GM19043 (cell line): Measurements from ENCODE around the gene KDF1.
"Not testable (repeated sequence)": the region's sequence is repeated elsewhere in the genome, so short reads cannot be mapped to it uniquely, and the experiment has no call there.

Source experiments
- ATAC-seq: cut with Tn5 transposase; IDR thresholded peaks from one replicate; pipeline ENCODE4 v1.9.1; 2021; ENCODE audit warnings: low read depth; ENCODE audit not compliant: unreplicated experiment

Gene KDF1

DNA sequence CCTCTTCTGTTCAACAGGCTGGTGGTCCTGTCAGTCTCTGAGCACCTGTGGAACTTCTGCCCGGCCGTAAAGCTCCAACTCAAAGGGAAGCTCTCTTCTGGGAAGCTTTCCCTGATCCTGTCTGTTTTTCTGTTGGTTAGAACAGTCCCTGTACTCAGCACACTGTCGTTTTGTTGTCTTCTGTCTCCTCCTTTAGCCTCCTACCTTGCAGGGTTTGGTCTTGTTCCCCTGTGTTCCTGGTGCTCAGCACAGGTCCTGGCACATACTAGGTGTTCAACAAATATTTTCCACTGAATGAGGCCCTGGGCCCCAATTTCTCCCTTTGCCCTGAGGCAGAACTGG is 328 bp upstream of the KDF1 start:
- no peak for ATAC-seq

DNA sequence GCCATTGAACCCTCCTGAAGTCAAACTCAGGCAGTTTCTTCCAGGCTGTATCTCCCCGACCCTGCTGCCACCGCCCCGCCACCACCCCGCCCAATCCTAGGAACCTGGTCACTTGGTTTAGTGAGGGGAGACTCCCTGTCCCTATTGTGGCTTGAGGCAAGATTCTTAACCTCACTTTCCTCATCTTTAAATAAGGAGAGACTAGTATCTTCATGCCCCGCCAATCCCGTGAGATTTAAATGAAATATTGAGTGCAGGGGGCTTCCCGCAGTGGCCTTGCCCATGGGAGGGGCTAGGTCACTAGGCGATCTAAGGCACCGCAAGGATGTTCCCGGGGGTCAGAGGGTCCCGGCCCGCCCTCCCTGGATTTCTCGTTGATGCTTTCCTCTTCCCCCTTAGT is 998 bp downstream of the KDF1 start:
- ATAC-seq: no peak

DNA sequence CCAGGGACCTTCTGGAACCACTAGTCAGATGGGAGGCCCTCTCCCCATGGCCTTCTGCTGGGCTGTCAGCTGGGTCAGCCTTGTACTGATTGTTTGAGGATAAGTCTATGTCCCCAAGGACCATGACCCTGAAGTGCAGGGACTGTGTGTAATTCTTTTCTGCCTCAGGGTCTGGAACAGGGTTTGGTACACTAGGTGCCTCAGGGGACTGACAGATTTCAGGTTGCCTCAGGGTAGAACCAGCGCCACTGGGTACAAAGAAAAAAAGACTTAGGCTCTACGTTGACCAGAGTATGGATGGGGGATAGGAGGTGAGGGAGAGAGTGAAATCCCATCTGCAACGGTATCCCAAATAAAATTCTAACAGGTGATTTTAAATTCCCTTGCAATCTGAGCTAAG is 3.0 kb downstream of the KDF1 start:
- ATAC-seq: no peak

DNA sequence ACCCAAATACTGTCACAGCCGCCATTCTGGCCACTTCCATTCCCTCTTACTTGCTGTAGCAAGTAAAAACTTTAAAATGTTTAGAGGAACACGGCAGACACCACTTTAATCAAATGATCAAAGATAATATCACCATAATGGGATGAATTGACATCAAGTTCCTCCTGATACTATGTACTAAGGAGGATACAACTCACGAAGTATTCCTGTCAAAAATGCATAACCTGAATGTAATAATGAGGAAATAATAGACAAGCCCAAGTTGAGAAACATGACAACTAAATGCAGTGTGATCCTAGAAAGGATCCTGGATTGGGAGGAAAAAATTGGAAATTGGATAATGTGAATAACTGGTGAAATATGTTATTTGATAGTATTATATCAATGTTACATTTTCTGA is 3.9 kb downstream of the KDF1 start:
- no peak for ATAC-seq

DNA sequence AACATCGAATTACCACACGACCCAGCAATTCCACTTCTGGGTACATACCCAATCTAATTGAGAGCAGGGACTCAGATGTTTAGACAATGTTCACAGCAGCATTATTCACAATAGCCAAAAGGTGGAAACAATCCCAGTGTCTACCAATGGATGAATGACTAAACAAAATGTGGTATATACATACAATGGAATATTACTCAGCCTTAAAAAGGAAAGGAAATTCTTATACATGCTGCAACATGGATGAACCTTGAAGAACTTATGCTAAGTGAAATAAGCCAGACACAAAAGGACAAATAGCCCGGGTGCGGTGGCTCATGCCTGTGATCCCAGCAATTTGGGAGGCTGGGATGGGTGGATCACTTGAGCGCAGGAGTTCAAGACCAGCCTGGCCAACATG is 6.9 kb downstream of the KDF1 start:
- ATAC-seq: no peak

DNA sequence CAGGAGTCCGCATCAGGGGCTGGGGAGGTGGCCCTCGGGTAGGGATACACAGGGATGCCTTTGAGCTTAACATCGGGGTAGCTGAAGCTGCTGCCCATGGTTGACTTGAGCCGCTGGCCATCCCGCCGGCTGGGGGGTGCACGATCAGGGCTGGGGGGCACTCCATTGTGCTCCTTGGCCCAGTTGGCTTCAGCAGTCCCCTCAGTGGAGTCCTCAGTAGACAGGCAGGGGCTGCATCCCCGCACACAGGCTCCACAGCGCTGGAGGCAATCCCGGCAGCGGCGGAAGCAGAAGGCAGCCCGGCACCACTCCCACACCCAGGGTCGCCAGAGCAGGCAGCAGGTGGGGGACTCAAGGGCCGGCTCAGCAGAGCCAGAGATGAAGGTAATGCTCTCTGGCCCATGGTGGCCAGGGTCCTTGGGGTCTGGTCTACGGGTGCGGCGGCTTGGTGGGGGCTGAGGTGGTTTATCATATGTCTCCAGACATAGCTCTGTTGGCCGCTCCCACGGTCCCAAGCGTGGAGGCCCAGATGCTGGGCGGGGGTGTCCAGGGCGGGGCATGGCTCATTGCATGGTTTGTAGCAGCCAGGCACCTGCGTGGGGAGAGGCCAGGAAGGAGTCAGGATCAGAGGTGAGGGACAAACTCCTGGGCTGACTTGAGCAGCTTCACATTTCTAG is 8.3 kb downstream of the KDF1 start:
- no peak for ATAC-seq

DNA sequence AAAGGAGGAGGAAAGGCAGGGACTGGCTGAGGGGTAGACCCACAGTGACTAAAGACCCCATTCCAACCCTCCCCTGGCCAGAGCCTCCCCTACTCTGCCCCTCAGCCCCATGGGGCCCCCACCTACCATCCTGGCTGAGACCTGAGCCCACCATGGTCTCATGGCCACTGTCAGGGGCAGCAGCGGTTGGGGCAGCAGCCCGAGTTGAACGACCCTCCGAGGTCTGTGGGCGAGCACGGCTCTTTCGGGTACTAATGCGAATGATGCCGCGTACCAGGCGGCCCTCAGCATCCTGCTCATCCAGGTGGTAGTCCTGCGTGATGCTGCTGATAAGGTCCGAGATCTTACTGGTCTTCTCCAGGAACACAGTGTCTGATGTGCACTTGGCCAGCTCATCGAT is 9.1 kb downstream of the KDF1 start:
- no peak for ATAC-seq

DNA sequence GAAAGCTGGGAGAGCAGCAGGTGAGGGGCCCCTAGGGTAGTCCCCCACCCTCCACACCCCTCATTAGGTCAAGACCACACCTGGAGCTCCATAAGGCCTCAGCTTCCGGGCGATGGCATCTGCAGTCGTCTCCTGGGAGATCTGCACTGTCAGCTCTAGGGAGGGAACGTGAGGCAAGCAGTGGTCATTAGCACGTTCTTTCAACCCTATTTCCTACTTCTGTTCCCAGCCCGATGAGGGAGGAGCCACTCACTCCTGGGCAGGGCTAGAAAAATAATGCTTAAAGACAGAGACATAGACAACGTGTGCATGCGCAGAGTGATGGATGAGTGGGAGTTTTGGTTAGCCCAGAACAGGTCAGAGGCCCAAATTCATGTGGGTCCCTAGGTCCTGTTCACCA is 9.7 kb downstream of the KDF1 start:
- no peak for ATAC-seq

DNA sequence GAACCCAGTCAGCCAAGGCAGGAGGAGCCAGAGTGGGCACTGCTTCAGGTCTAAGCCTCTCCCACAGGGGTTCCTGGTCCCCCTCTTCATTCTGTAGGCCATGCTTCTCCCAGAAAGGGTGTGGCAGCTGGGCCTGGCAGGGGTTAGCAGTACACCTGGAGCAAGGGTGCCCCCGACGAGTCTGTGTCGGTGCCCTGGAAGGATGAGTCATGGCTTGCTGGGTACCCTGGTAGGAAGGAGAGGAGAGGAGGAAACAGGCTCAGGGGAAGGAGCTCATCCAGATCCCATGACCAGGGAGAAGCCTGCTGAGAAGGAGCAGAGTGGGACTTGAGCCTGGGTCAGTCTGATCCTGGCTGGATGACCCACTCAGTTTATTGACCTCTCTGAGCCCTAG is 10.3 kb downstream of the KDF1 start:
- ATAC-seq: no peak

DNA sequence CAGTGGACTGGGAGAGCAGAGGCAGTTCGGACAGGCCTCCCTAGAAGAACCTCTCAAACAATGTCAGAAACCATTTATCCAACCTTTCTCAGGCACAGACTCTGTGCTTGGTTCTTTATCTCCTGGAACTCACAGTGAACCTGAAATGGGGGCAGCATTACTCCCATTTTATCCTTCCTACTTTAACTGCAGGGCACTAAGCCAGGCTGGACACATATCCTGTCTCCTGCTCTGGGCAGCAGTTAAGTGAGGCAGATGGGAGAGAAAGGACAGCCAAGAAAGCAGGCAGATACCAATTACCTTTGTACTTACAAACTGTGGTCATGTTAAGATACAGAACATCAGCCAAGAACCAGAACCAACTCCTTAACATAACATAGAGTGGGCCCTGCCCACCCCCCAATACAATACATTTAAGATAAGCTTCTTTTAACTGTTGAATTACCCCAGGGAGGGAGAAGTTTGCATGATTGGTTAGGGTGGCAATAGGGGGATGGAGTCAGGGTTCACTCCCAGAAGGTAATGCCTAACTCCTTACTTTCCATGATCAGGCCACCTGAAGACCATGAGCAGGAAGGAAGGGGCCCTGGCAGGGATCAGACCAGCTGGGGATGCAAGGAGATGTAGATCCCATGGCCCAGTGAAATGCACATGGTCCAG is 10.9 kb downstream of the KDF1 start:
- ATAC-seq: no peak

DNA sequence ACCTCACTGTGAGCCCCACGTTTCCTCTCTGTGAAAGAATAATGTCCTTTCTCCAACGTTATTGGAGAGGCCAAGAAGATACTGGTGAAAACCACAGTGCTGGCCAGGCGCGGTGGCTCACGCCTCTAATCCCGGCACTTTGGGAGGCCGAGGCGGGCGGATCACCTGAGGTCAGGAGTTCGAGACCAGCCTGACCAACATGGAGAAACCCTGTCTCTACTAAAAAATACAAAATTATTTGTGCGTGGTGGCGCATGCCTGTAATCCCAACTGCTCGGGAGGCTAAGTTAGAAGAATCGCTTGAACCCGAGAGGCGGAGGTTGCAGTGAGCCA is 11.6 kb downstream of the KDF1 start:
- not testable (repeated sequence) for ATAC-seq

DNA sequence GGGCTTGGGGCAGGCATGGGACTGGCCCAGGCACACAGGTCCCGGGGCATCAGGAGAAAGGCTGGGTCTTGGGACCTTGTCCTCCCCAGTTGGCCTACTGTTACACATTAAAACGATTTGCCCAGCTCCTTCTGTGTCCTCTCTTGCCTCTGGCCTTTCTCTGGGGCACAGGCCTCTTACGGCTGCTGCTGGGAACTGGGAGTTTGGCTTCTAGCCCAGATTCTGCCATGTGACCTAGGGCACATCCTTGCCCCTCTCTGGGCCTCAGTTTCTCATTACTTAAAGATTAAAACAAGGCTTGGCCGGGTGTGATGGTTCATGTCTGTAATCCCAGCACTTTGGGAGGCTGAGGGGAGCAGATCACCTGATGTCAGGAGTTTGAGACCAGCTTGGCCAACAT is 14.0 kb downstream of the KDF1 start:
- no peak for ATAC-seq

DNA sequence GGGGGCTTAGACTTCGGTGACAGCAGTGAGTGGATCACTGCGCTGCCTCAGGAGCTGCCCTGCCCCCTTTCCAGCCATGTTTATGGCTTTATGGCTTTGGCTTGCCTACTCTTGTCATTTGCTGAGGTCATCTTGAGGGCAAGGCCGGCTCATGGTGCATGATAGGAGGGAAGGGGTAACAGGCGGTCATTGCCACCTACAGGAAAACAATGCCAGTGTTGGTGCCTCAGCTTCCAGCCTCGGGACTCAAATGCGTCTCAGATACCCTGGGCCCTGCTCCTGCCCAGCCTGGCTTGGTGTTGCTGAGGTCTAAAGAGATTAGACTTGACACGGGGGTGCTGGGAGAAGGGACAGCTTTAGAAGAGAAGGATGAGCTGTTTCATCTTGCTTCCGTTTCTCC is 14.5 kb downstream of the KDF1 start:
- no peak for ATAC-seq

DNA sequence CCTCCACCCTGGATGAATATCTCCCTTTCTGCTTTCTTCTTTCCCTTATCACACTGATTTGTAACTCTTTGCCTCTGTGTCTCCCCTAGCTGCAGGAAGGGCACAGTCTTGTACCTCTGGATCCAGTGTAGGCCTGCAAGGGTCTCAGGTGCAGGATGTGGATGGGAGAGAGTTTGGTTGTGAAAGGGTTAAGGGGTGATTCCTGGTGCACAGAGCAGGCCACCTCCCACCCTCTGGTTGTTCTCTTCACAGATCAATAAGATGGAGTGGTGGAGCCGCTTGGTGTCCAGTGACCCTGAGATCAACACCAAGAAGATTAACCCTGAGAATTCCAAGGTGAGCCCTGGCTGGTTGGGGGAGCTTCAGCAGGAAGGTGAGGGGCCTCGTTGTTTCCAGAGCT is 15.1 kb downstream of the KDF1 start:
- no peak for ATAC-seq

DNA sequence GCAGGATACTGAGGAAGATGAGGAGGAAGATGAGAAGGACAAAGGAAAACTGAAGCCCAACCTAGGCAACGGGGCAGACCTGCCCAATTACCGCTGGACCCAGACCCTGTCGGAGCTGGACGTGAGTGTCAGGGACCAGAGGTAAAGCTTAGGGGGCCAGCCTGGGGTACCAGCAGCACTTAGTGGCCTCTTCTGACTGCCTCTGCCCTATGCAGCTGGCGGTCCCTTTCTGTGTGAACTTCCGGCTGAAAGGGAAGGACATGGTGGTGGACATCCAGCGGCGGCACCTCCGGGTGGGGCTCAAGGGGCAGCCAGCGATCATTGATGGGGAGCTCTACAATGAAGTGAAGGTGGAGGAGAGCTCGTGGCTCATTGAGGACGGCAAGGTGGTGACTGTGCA is 17.6 kb downstream of the KDF1 start:
- ATAC-seq: no peak

DNA sequence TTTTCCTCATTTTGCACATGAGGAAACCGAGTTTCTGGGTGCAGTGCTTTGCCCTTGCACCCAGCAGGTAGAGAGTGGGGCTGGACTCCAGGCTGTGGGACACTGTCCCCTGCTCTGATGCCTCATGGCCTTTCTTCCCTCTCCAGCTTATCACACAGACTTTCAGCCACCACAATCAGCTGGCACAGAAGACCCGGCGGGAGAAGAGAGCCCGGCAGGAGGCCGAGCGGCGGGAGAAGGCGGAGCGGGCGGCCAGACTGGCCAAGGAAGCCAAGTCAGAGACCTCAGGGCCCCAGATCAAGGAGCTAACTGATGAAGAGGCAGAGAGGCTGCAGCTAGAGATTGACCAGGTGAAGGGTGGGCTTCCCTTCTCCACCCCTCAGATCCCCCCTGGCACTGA is 19.0 kb downstream of the KDF1 start:
- no peak for ATAC-seq

DNA sequence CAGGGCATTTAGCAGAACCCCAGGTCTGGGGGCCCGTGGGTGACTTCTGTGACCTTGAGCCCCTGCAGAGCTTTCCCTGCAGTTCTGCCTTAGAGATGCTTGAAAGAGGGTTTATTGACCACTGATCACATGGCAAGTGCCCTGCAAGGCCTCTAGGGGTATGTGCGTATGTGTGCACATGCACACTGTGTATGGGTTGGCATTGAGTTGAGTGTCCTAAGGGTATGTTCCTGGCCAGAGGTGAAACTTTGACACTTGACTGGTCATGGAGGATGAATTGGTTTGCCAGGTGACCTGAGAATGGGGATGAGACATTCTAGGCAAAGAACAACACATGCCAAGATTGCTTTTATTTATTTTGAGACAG is 21.6 kb downstream of the KDF1 start:
- no peak for ATAC-seq

DNA sequence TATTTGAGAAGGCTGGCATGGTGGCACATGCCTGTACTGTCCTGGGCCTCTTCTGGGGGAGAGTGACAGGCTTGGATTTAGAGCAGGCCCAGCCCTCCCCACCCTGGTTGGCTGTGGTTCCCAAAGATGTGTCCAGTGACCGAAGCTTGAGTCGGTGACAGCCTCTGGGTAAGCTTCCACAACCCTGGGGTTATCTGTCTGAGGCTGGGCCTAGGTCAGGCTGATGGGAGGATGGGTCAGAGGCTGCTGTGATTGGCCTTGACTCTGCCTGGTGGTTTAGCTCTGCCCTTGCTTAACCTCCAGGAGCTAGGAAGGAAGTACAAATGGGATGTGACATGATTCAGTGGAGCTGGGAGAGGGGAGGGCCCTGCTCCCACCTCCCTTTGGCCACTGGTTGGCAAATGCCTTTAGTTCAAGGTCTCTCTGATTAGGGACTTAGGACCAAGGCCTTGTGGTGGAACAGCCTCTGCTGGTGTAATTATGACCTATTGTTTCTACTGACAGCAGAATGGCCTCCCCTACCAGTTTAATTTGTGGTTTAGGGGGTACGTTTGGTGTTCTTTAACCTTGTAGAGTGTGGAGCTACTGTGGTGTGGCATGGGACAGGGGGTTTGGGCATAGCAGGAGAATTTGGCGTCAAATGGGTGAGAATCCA is 22.1 kb downstream of the KDF1 start:
- no peak for ATAC-seq

DNA sequence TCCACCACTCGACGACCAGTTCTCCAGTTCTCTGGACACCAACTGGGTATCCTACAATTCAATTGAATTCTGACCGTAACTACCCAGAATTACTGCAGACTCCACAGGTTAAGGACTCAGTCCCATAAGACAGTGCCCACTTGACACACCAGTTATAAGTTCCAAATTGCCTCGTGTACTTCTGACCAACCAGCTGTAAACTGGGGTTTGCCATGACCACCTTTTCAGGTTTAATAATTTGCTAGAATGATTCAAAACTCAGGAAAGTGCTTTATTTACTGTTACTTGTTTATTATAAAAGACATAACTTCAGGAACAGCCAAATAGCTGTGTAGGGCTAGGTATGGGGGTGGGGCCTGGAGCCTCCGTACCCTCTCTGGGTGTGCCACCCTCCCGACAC is 23.4 kb downstream of the KDF1 start:
- no peak for ATAC-seq

DNA sequence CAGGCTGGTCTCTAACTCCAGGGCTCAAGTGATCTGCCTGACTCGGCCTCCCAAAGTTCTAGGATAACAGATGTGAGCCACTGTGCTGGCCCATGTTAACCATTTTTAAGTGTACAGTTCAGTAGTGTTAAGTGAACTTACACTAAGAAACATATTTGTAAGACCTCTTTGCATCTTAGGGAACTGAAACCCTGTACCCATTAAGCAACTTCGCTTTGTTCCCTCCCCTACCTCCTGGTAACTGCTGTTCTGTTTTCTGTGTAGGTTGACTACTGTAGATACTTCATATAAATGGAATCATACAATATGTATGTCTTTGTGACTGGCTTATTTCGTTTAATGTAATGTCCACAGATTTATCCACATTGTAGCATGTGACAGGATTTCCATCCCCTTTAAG is 27.7 kb downstream of the KDF1 start:
- ATAC-seq: peak; percentile 68

DNA sequence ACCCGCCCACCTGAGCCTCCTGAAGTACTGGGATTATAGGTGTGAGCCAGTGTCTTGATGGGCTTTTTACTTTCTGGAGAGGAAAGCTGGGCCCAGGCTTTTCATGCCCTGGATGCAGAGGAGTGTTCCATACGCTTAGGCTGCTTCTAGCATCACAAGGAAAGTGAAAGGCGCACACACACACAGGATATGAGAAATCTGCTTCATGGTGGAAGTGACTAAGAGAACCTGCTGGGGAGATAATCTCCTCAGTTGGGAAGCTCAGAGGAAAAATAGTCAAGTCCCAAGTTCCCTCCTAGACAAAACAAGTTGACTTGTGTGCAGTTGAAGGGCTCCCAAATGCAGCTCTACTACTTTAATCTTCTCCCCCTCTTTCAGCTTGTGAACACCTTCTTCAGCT is 36.6 kb downstream of the KDF1 start:
- no peak for ATAC-seq

DNA sequence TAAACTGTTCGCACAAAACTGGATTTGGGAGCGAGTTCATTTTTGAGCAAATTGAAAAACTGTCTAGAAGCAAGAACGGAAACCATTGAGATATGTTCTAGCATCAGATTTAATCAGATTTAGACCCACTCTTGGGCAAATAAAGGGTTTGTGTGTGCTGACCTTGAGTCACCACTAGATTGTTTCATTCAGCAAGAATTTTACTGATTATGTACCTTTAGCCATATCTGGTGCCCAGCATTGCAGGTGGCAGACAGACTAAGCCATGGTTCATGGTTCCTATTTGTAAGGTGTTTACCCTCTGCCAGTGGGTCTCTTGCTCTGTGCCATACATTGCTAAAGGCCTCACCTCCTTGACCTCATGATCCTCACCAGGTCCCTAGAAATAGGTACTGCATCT is 37.4 kb downstream of the KDF1 start:
- ATAC-seq: no peak

DNA sequence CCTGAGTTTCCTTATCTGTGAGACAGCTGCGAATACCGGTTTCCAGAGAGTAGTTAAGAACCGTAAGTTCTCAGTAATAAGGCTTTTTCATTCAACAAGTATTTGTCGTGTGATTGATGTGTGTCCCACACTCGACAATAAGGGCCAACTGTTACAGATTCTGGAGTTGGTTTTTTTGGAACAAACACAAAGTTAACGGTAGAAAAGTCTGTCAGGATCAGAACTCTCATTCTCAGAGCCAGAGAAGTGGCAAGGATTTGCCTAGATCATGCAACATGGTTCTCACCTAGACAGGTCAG is 37.9 kb downstream of the KDF1 start:
- ATAC-seq: no peak
